A673 (cell line): Measurements from ENCODE around the gene NRXN3.

Source experiments
- CTCF ChIP-seq: fragments of 300-800, 200-600 bp; sonication (generic); conservative IDR thresholded peaks from 2 replicates; pipeline ENCODE4 v1.5.1; 2017; ENCODE audit warnings: low read depth, mild to moderate bottlenecking, antibody characterized with exemption, low read length, moderate library complexity, mixed read lengths
- EZH2 ChIP-seq: fragments of 200-600 bp; sonication (generic); IDR thresholded peaks from 2 replicates; pipeline ENCODE4 v1.6.1; 2017; ENCODE audit warnings: borderline replicate concordance, low read depth, mild to moderate bottlenecking, mixed read lengths, antibody characterized with exemption, low read length; ENCODE audit not compliant: poor library complexity, severe bottlenecking

GRCh38 chr14:79598339-79598738 lies 1428.2 kb downstream of the NRXN3 start:
- TF ChIP-seq EZH2 (no peak), CTCF (no peak)
